AG04449 (cell line): ENCODE data around the gene RAD51B.

ENCODE experiments used
- CTCF ChIA-PET: fragments of 350-600 bp; formaldehyde crosslinking; extraction: SDS; loops from one replicate; lab custom pipeline; 2021; ENCODE audit warnings: antibody characterized with exemption; lab: Yijun Ruan, JAX
- POLR2A ChIA-PET: fragments of 400-600, 350-600 bp; formaldehyde crosslinking; extraction: SDS; loops from one replicate; lab custom pipeline; 2020; ENCODE audit warnings: antibody characterized with exemption, inconsistent platforms; lab: Yijun Ruan, JAX
- DNase-seq: peaks from one replicate; pipeline ENCODE4 v3.0.0-alpha.2; 2010; ENCODE audit warnings: low read depth, low spot score
- H3K4me3 ChIP-seq: 2 replicates; pipeline ENCODE4 v1.5.1; 2011; ENCODE audit warnings: low read depth, mild to moderate bottlenecking, control low read depth, low read length
- TF ChIP-seq, protein P1 (sequence below): IDR thresholded peaks from one replicate; pipeline ENCODE4 v1.5.1; 2011; ENCODE audit warnings: mild to moderate bottlenecking, moderate library complexity, low read length, control low read depth, inconsistent platforms; ENCODE audit not compliant: insufficient read depth; ENCODE audit errors: missing control alignments

The RAD51B gene

DNA sequence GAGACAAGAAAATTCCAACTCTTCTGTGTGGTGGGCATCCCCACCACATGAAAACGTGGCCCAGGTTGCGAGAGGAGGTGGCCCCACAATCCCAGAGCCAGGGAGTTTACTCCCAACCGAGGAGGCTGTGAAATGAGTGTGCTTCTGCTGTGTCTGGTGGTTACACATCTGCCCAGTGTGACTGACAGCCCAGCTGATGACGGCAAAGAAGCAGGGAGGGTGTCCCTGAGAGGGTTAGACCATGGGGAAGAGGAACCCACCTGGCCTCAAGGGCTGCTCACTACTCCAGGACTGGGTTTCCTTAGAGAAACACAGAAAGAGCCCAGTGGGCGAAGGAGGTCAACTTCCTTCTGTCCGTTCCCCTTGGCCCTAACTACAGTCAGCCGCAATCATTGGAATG lies 948.7 kb downstream of the RAD51B start:
- POLR2A ChIA-PET: no interaction called here
- CTCF ChIA-PET: interaction anchor here (1.1 kb wide), 1 partner anchor 11 kb away, joined by 3 read pairs; no protein-coding TSS in a partner anchor
- DNase-seq: no peak
- TF ChIP-seq, protein P1, sequence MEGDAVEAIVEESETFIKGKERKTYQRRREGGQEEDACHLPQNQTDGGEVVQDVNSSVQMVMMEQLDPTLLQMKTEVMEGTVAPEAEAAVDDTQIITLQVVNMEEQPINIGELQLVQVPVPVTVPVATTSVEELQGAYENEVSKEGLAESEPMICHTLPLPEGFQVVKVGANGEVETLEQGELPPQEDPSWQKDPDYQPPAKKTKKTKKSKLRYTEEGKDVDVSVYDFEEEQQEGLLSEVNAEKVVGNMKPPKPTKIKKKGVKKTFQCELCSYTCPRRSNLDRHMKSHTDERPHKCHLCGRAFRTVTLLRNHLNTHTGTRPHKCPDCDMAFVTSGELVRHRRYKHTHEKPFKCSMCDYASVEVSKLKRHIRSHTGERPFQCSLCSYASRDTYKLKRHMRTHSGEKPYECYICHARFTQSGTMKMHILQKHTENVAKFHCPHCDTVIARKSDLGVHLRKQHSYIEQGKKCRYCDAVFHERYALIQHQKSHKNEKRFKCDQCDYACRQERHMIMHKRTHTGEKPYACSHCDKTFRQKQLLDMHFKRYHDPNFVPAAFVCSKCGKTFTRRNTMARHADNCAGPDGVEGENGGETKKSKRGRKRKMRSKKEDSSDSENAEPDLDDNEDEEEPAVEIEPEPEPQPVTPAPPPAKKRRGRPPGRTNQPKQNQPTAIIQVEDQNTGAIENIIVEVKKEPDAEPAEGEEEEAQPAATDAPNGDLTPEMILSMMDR: no peak
- no peak overlapping the region for H3K4me3 ChIP-seq

DNA sequence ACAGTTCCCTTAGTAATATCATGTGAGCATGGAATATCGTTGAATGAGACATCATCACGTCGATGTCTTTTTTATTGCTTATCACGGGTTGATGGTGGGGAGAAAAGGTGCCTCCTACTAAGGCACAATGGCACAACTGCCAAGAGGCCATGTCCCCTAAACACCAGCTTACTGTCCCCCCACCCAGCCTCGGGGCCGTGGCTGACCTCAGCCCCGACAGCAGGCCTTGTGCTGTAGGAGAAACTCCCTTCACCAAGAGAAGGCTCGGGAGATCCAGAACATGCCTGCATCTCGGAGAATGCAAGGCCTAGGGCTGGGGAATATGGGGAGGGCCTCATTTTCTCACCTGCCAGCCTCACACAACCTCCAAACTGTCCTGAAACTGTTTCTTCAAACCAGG lies 950.5 kb downstream of the RAD51B start:
- no peak overlapping the region for H3K4me3 ChIP-seq
- ChIA-PET CTCF (no interaction called here), POLR2A (no interaction called here)
- no peak for DNase-seq
- TF ChIP-seq, protein P1: no peak

DNA sequence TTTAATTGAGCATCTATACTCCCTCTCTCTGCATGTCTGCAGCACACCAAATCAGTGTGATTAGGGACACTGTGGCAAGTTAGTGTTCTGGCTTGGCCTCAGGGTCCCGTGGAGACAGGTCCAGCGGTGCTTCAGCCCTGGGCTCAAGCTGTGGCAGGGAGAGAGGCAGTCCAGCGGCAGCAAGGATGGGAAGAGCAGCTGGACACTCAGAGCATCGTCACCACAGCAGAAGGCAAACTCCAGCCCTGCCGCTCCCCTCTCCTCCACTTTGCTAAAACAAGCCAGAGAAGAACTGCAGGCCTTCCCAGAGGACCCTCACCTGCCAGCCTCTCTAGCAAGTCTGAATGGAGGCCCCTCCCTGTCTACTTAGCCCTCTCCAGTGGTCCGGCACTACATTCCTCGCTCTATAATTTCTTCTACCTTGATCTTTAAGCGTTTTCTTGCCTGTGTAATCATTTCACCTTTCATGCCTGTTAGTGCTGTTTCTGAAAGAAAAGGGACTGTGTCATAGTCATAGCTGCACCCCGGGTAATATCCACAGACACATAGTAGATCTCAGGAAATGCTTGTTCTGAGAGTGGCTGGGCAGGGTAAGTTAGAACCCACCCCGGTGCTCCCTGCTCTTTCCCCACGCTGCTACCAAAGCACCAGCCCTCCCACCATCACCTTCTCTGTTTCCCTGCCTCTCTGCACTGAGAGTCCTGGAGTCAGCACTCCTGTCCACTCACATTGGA lies 951.1 kb downstream of the RAD51B start:
- TF ChIP-seq, protein P1: no peak
- ChIA-PET POLR2A (no interaction called here), CTCF (interaction anchor here (1.1 kb wide), 1 partner anchor 10 kb away, joined by 3 read pairs; no protein-coding TSS in a partner anchor)
- DNase-seq: no peak
- no peak overlapping the region for H3K4me3 ChIP-seq

GRCh38 chr14:68771631-68772030 lies 952.1 kb downstream of the RAD51B start:
- POLR2A ChIA-PET: no interaction called here
- no peak overlapping the region for H3K4me3 ChIP-seq
- CTCF ChIA-PET: interaction anchor here (1.1 to 1.5 kb wide), 2 partner anchors 11 to 55 kb away, joined by 3 to 4 read pairs; no protein-coding TSS in a partner anchor
- TF ChIP-seq, protein P1: no peak
- no peak for DNase-seq

- DNase-seq: no peak
- TF ChIP-seq, protein P1: no peak
- POLR2A ChIA-PET: no interaction called here
- no peak overlapping the region for H3K4me3 ChIP-seq
- CTCF ChIA-PET: interaction anchor here (1.5 kb wide), 1 partner anchor 54 kb away, joined by 4 read pairs; no protein-coding TSS in a partner anchor
Measured at GRCh38 chr14:68772761-68773381, 953.3 kb downstream of the RAD51B start.

DNA sequence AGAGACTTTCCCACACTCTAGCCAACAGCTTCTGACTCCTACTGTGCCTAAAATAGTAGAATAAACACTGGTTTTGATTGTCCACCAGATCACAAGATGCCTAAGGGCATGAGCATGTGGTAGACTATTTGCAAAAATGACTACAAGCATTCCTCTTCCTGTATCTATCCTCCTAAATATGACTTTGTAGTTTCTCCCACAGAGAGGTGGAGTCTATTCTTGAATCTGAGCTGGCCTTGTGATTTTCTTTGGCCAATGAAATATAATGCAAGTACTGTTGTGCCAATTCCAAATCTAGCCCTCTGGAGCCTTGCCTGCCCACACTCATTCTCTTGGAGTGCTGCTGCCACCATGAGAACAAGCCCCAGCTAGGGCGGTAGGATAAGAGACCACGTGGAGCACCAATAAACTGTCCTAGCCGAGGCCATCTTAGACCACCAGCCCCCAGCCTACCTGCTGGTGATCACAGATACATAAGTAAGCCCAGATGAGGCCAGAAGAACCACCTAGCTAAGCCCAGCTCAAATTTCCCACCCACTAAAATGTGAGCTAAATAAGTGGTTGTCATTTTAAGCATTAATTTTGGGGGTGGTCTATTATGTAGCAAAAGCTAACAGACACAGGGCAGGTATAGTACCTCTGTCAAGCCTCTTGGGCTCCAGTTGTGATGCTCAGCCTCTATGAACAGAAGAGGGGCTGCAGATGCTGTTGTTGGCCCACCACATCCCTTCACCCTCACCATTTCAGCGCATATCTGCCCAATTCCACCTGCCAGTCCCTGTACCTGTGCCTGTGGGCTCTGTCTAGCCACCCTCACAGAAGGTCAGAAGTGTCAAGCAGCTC lies 955.4 kb downstream of the RAD51B start:
- POLR2A ChIA-PET: interaction anchor here (0.6 to 1.0 kb wide), 3 partner anchors 13 to 20 kb away, joined by 3 read pairs; partner anchors contain the start of gene ZFP36L1
- no peak overlapping the region for H3K4me3 ChIP-seq
- TF ChIP-seq, protein P1: no peak
- CTCF ChIA-PET: interaction anchor here (0.8 to 1.6 kb wide), 3 partner anchors 8 to 107 kb away, joined by 3 to 4 read pairs (median 3); no protein-coding TSS in a partner anchor
- peak; percentile 79 for DNase-seq
